K562 (cell line): ENCODE measurements around the gene AKT1S1. TPM values are rescaled to one million over a fixed set of nuclear protein-coding genes. Genes with fewer than 3 reads are reported as not detected.

Experiments
- CBX1 ChIP-seq: sonication (generic); IDR thresholded peaks from 2 replicates; pipeline ENCODE4 v1.6.1; 2016; ENCODE audit warnings: antibody characterized with exemption, low read depth, mild to moderate bottlenecking
- CEBPB ChIP-seq: fragments of 450-650 bp; IDR thresholded peaks from 2 replicates; pipeline ENCODE4 v1.6.1; 2016; ENCODE audit warnings: missing genetic modification characterization, missing compliant biosample characterization
- HCFC1 ChIP-seq: IDR thresholded peaks from 2 replicates; pipeline ENCODE4 v1.6.1; 2012; ENCODE audit warnings: low read depth, low read length, improper control_type of control experiment
- KDM4B ChIP-seq, 2 experiments: fragments of 450-650 bp in 1 of 2; sonication (generic) in 1 of 2; IDR thresholded peaks; 2 replicates each; pipeline ENCODE4 v1.6.1; 2016 to 2017; ENCODE audit warnings: borderline replicate concordance in 2 of 2, antibody characterized with exemption in 1 of 2, low read depth in 1 of 2, mild to moderate bottlenecking in 1 of 2
- L3MBTL2 ChIP-seq: fragments of 450-650 bp; IDR thresholded peaks from 2 replicates; pipeline ENCODE4 v1.6.1; 2016; ENCODE audit warnings: mild to moderate bottlenecking, moderate library complexity
- NCOA2 ChIP-seq, 2 experiments: fragments of 450-650 bp; IDR thresholded peaks; 2 replicates each; pipeline ENCODE4 v1.6.1; 2018; ENCODE audit warnings: mild to moderate bottlenecking in 2 of 2, moderate library complexity in 1 of 2; ENCODE audit not compliant: partially characterized antibody in 2 of 2
- NEUROD1 ChIP-seq: fragments of 150-350 bp; IDR thresholded peaks from 2 replicates; pipeline ENCODE4 v1.6.1; 2014; ENCODE audit warnings: borderline replicate concordance, low read length, low read depth; ENCODE audit not compliant: partially characterized antibody
- NFE2L1 ChIP-seq: fragments of 450-650 bp; IDR thresholded peaks from 2 replicates; pipeline ENCODE4 v1.6.1; 2016; ENCODE audit warnings: missing genetic modification characterization, low read depth, mild to moderate bottlenecking, missing compliant biosample characterization, moderate library complexity, borderline replicate concordance
- POLR2AphosphoS5 ChIP-seq: IDR thresholded peaks from 2 replicates; pipeline ENCODE4 v1.6.1; 2011; ENCODE audit warnings: mild to moderate bottlenecking, low read depth, low read length, moderate library complexity; ENCODE audit not compliant: control insufficient read depth, insufficient read depth
- polyA plus RNA-seq, 8 experiments: library from polyadenylated mRNA; depleted of rRNA in 4 of 8; stranded (reverse) in 5 of 8; unstranded in 3 of 8; fragments of >200 nt; fragmentation: Nextera tagmentation in 2 of 8; fragmentation: Illumina TruSeq in 1 of 8; extraction: Ambion mirVana in 2 of 8; extraction: Trizol in 1 of 8; gene quantifications; 2 replicates each; pipeline versions ENCODE4 v1.2.1 to v1.2.3, GENCODE V29; 2011 to 2014; ENCODE audit warnings: inconsistent platforms in 1 of 8, missing spikeins in 1 of 8
- total RNA-seq, 7 experiments: library from RNA; depleted of rRNA in 6 of 7; stranded (reverse); fragments of >200 nt in 6 of 7; fragmentation: Illumina TruSeq in 2 of 7; extraction: Trizol in 2 of 7; gene quantifications; 2 replicates each; pipeline versions ENCODE4 v1.2.1 to v1.2.3, GENCODE V29; 2011 to 2021; ENCODE audit warnings: low replicate concordance in 1 of 7
- TF ChIP-seq, protein P1 (sequence below), 3 experiments: fragments of 200-800 bp in 1 of 3; fragments of 250-450 bp in 1 of 3; fragments of 450-650 bp in 1 of 3; sonication (Bioruptor Pico) in 1 of 3; sonication (Bioruptor generic) in 1 of 3; formaldehyde crosslinking in 1 of 3; IDR thresholded peaks; 2 replicates each; pipeline versions ENCODE4 v1.6.1 to v1.8.0; 2016 to 2022; ENCODE audit warnings: mild to moderate bottlenecking in 2 of 3, missing genetic modification characterization in 2 of 3, missing compliant biosample characterization in 1 of 3, moderate library complexity in 1 of 3
- TF ChIP-seq, protein P2 (sequence below): sonication (generic); formaldehyde crosslinking; IDR thresholded peaks from 2 replicates; pipeline ENCODE4 v1.4.0; 2020; ENCODE audit warnings: mild to moderate bottlenecking, missing genetic modification reagents

AKT1S1 gene
- total and polyA plus RNA-seq, 9 of the 15 experiments (the other 6 are each of a cell fraction or from before 2014, with no cell fraction given), result 1.2 to 50.3 (median 17.1) TPM

DNA sequence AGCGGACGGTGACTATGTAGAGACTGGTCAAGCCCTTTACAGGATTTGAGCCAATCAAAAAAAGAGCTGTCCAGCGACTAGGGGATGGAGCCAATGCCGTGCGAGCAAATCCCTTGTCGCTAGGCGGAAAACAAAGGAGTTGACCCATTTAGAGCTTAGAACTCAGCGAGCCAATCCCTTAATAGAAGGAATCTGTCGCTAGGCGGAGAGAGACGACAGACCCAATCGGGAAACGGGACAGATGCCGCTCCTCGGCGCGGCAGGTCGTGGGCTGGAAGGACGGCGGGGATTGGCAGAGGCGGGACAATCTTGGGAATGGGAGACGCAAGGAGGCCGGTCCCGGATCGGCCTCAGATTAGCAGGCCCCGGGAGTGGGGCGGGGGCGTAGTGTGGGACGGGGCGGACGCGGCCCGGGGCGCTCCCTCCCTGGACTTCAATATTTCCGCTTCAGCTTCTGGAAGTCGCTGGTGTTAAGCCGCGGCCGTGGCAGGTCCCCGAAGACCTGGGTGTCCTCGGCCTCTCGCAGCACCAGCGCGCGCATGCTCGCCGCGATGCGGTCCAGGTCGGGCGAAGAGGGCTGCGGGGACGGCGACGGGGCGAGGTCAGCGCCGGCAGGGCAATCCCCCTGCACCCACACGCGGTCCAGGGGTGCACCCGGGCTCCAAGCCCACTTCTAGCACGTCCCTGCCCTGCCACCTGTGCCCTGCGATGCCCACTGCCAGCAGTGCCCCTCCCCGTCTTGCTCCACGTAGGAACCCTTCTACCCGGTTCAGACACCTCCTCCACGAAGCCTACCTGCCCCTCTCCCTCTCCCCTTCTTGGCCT lies 7.5 kb downstream of the AKT1S1 start (continued):
- TF ChIP-seq NFE2L1 (tag) (no peak), CBX1 (0 out of 2 replicates have a peak, but pooled peaks have one; percentile 10), CEBPB (tag) (no peak), NEUROD1 (peak; percentile 89), POLR2AphosphoS5 (peak; percentile 16; the same call in 1 of the 2 replicates), NCOA2 (IDR thresholded peaks at IDR 0.05; ENCODE audit: partially characterized antibody in 2 of 2) (no peak), L3MBTL2 (peak; percentile 87), HCFC1 (peak; percentile 58), KDM4B (IDR thresholded peaks at IDR 0.05; ENCODE audit: borderline replicate concordance in 2 of 2, low read depth in 1 of 2) (no peak)
- TF ChIP-seq, protein P1, sequence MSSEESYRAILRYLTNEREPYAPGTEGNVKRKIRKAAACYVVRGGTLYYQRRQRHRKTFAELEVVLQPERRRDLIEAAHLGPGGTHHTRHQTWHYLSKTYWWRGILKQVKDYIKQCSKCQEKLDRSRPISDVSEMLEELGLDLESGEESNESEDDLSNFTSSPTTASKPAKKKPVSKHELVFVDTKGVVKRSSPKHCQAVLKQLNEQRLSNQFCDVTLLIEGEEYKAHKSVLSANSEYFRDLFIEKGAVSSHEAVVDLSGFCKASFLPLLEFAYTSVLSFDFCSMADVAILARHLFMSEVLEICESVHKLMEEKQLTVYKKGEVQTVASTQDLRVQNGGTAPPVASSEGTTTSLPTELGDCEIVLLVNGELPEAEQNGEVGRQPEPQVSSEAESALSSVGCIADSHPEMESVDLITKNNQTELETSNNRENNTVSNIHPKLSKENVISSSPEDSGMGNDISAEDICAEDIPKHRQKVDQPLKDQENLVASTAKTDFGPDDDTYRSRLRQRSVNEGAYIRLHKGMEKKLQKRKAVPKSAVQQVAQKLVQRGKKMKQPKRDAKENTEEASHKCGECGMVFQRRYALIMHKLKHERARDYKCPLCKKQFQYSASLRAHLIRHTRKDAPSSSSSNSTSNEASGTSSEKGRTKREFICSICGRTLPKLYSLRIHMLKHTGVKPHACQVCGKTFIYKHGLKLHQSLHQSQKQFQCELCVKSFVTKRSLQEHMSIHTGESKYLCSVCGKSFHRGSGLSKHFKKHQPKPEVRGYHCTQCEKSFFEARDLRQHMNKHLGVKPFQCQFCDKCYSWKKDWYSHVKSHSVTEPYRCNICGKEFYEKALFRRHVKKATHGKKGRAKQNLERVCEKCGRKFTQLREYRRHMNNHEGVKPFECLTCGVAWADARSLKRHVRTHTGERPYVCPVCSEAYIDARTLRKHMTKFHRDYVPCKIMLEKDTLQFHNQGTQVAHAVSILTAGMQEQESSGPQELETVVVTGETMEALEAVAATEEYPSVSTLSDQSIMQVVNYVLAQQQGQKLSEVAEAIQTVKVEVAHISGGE (CRISPR knock-in tag; IDR thresholded peaks at IDR 0.05), result peak in 1 of 3 experiments; percentile 65; a peak in 1 of 6 replicates
- TF ChIP-seq, protein P2, sequence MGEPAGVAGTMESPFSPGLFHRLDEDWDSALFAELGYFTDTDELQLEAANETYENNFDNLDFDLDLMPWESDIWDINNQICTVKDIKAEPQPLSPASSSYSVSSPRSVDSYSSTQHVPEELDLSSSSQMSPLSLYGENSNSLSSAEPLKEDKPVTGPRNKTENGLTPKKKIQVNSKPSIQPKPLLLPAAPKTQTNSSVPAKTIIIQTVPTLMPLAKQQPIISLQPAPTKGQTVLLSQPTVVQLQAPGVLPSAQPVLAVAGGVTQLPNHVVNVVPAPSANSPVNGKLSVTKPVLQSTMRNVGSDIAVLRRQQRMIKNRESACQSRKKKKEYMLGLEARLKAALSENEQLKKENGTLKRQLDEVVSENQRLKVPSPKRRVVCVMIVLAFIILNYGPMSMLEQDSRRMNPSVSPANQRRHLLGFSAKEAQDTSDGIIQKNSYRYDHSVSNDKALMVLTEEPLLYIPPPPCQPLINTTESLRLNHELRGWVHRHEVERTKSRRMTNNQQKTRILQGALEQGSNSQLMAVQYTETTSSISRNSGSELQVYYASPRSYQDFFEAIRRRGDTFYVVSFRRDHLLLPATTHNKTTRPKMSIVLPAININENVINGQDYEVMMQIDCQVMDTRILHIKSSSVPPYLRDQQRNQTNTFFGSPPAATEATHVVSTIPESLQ (CRISPR knock-in tag), result no peak
